HG03175 (cell line): ENCODE data around the gene MRPL18.
"Not testable (repeated sequence)": the region's sequence is repeated elsewhere in the genome, so short reads cannot be mapped to it uniquely, and the experiment has no call there.

ENCODE experiments used
- ATAC-seq: cut with Tn5 transposase; IDR thresholded peaks from one replicate; pipeline ENCODE4 v1.9.1; 2021; ENCODE audit warnings: mild to moderate bottlenecking, moderate library complexity; ENCODE audit not compliant: unreplicated experiment

MRPL18 gene

GRCh38 chr6:159772196-159772595, 18.1 kb upstream of the MRPL18 start:
- no peak for ATAC-seq

GRCh38 chr6:159777240-159777904, 12.9 kb upstream of the MRPL18 start:
- ATAC-seq = no peak

GRCh38 chr6:159778131-159778530, 12.1 kb upstream of the MRPL18 start:
- ATAC-seq = no peak

GRCh38 chr6:159778542-159779103, 11.6 kb upstream of the MRPL18 start:
- no peak for ATAC-seq

GRCh38 chr6:159788276-159788675, 2.0 kb upstream of the MRPL18 start:
- no peak for ATAC-seq

GRCh38 chr6:159788753-159789376, 1.4 kb upstream of the MRPL18 start:
- ATAC-seq = peak; percentile 0

GRCh38 chr6:159789377-159790148, 704 bp upstream of the MRPL18 start, which contains the start of gene TCP1:
Gene TCP1, minus strand, starts transcription at chr6:159789602. Its CDS starts 134 bp downstream, at chr6:159789468.
- ATAC-seq = peak; percentile 64

- no peak for ATAC-seq
Measured at GRCh38 chr6:159790956-159791598, 810 bp downstream of the MRPL18 start.

GRCh38 chr6:159794976-159795375, 4.7 kb downstream of the MRPL18 start:
- not testable (repeated sequence) for ATAC-seq

- no peak for ATAC-seq
Measured at GRCh38 chr6:159797554-159797953, 7.3 kb downstream of the MRPL18 start.

- ATAC-seq = no peak
Measured at GRCh38 chr6:159800141-159800865, 10.0 kb downstream of the MRPL18 start, which contains the start of gene PNLDC1. Gene PNLDC1, plus strand, starts transcription at chr6:159800276. Its CDS starts 32 bp downstream, at chr6:159800308.

- no peak for ATAC-seq
Measured at GRCh38 chr6:159801935-159802334, 11.7 kb downstream of the MRPL18 start.

GRCh38 chr6:159804504-159804903, 14.2 kb downstream of the MRPL18 start:
- no peak for ATAC-seq

- ATAC-seq = no peak
Measured at GRCh38 chr6:159805440-159806020, 15.3 kb downstream of the MRPL18 start.

- no peak for ATAC-seq
Measured at GRCh38 chr6:159806021-159806458, 15.8 kb downstream of the MRPL18 start.

GRCh38 chr6:159807150-159807858, 17.0 kb downstream of the MRPL18 start:
- no peak for ATAC-seq

GRCh38 chr6:159808647-159809046, 18.4 kb downstream of the MRPL18 start:
- ATAC-seq = no peak

GRCh38 chr6:159809149-159809548, 18.9 kb downstream of the MRPL18 start:
- ATAC-seq = peak; percentile 67

GRCh38 chr6:159813781-159814180, 23.5 kb downstream of the MRPL18 start:
- ATAC-seq = no peak
